Measurements from ENCODE around the gene LRRTM4. TPM values are rescaled to one million over a fixed set of nuclear protein-coding genes. Genes with fewer than 3 reads are reported as not detected.

The LRRTM4 gene
- total RNA-seq, 2 donors from 2014 or later = not detected

- Mint-ChIP-seq H3K27me3 (no peaks in the 10 kb centered on the region), H3K4me1 (no peaks in the 10 kb centered on the region), H3K27ac (no peak overlapping the region), H3K36me3 (ENCODE audit: low read depth) (no peaks in the 10 kb centered on the region), H3K4me3 (no peak overlapping the region)
- DNase-seq (no peak), ATAC-seq (no peak)
- H3K9me3 ChIP-seq (ENCODE audit: control insufficient read depth, low read length, poor library complexity, severe bottlenecking) = no peaks in the 10 kb centered on the region
These were observed 79.1 kb downstream of the LRRTM4 start for GRCh38 chr2:77443076-77443475.

DNA sequence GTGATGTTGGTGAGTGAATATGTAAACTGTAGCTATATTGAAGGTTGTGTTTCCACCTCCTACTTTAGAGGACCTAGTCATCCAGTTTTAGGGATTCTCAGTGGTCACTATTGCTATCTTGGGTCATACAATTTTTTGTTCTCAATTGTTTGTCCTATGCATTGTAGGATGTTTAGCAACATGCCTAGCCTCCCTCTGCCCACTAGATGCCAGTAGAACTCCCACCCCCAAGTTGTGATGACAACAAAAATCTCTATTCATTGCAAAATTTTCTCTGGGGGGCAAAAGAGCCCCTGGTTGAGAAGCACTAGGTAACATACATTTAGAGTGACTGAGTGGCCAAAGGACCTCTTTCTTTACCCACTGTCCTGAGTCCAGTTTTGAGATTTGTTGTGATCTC, 87.3 kb downstream of the LRRTM4 start:
- DNase-seq = no peak
- Mint-ChIP-seq H3K36me3 (ENCODE audit: low read depth) (no peaks in the 10 kb centered on the region), H3K27me3 (no peaks in the 10 kb centered on the region), H3K27ac (no peak overlapping the region), H3K4me3 (no peak overlapping the region), H3K4me1 (no peaks in the 10 kb centered on the region)
- H3K9me3 ChIP-seq (ENCODE audit: control insufficient read depth, low read length, poor library complexity, severe bottlenecking) = no peaks in the 10 kb centered on the region
- no peak for ATAC-seq

DNA sequence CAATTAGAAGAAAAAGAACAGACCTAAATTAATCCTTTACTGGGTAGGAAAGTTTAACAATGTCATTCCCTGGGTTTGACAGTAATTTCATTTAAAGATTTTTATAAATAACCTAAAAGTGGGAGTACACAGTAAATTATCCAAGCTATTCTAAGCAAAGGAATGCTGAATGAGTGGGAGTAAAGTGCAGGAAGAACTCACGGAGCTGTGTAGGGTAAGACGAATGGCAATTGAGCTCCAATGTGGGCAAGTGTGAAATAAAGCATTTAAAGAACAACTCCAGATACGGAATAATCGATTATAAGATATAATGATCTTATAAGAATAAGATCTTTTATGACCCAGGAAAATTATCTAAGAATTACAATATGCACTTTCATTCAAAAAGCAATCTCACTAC, 93.2 kb downstream of the LRRTM4 start:
- no peak for ATAC-seq
- H3K4me3 Mint-ChIP-seq = no peak overlapping the region
- H3K27me3 Mint-ChIP-seq = no peaks in the 10 kb centered on the region

DNA sequence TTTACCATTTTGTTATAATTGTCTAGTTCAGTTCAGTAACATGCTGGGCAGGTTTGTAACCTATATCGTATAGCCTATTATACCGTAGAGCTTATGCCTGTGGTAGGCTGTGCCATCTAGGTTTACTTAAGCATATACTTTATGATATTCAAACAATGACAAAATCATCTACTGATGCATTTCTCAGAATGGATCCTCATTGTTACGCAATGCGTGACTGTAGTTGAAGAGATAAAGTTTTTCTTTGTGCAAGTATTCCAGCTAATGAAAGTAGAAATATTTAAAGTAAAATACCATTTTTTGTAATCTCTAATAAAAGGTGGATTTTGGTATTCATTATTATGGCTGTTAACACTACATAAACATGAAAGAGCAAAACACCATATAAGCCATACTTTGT, 100.2 kb downstream of the LRRTM4 start:
- no peaks in the 10 kb centered on the region for H3K36me3 Mint-ChIP-seq (ENCODE audit: low read depth)
- no peaks in the 10 kb centered on the region for H3K9me3 ChIP-seq (ENCODE audit: control insufficient read depth, low read length, poor library complexity, severe bottlenecking)
- H3K4me1 Mint-ChIP-seq = no peaks in the 10 kb centered on the region
- ATAC-seq = no peak
- no peak for DNase-seq
- H3K27me3 Mint-ChIP-seq = no peaks in the 10 kb centered on the region
- no peak overlapping the region for H3K4me3 Mint-ChIP-seq
- H3K27ac Mint-ChIP-seq = no peak overlapping the region

More for the DNA sequence above, 93.2 kb downstream of the LRRTM4 start:
- no peaks in the 10 kb centered on the region for H3K9me3 ChIP-seq (ENCODE audit: control insufficient read depth, low read length, poor library complexity, severe bottlenecking)
- H3K36me3 Mint-ChIP-seq (ENCODE audit: low read depth) = no peaks in the 10 kb centered on the region
- DNase-seq = no peak
- H3K4me1 Mint-ChIP-seq = no peaks in the 10 kb centered on the region
- no peak overlapping the region for H3K27ac Mint-ChIP-seq

GRCh38 chr2:77418537-77418936, 103.6 kb downstream of the LRRTM4 start:
- DNase-seq (no peak), ATAC-seq (no peak)
- Mint-ChIP-seq H3K4me3 (no peak overlapping the region), H3K27me3 (no peaks in the 10 kb centered on the region), H3K4me1 (no peaks in the 10 kb centered on the region), H3K36me3 (ENCODE audit: low read depth) (no peaks in the 10 kb centered on the region), H3K27ac (no peak overlapping the region)
- H3K9me3 ChIP-seq (ENCODE audit: control insufficient read depth, low read length, poor library complexity, severe bottlenecking) = no peaks in the 10 kb centered on the region

GRCh38 chr2:77404189-77404588, 118.0 kb downstream of the LRRTM4 start:
- Mint-ChIP-seq H3K4me1 (no peaks in the 10 kb centered on the region), H3K27ac (no peak overlapping the region), H3K36me3 (ENCODE audit: low read depth) (no peaks in the 10 kb centered on the region), H3K27me3 (no peaks in the 10 kb centered on the region), H3K4me3 (no peak overlapping the region)
- DNase-seq (no peak), ATAC-seq (no peak)
- no peaks in the 10 kb centered on the region for H3K9me3 ChIP-seq (ENCODE audit: control insufficient read depth, low read length, poor library complexity, severe bottlenecking)

GRCh38 chr2:77398970-77399600, 123.1 kb downstream of the LRRTM4 start:
- ATAC-seq (no peak), DNase-seq (no peak)
- H3K9me3 ChIP-seq (ENCODE audit: control insufficient read depth, low read length, poor library complexity, severe bottlenecking) = no peaks in the 10 kb centered on the region
- Mint-ChIP-seq H3K27me3 (no peaks in the 10 kb centered on the region), H3K27ac (no peak overlapping the region), H3K4me1 (no peaks in the 10 kb centered on the region), H3K36me3 (ENCODE audit: low read depth) (no peaks in the 10 kb centered on the region), H3K4me3 (no peak overlapping the region)

DNA sequence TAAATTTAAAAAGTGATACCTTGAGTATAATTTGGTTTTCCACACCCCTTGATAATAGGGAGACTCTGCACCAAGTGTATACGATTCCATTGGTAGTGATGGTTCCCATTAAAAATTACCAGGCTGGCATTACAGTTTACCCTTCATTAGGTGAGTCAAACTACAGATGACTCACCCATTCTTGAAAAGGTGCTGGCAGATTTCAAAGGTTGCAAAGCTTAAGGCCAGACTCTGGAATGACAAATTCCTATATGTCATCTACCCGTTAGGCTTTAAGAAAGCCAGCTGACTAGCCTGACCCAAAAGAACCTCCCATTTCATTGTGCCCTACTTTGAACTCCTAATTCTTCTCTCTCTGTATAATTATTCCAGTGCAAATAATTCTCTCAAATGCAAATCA, 124.4 kb downstream of the LRRTM4 start:
- Mint-ChIP-seq H3K4me1 (no peaks in the 10 kb centered on the region), H3K4me3 (no peak overlapping the region), H3K27me3 (no peaks in the 10 kb centered on the region), H3K27ac (no peak overlapping the region), H3K36me3 (ENCODE audit: low read depth) (no peaks in the 10 kb centered on the region)
- ATAC-seq (no peak), DNase-seq (no peak)
- H3K9me3 ChIP-seq (ENCODE audit: control insufficient read depth, low read length, poor library complexity, severe bottlenecking) = no peaks in the 10 kb centered on the region

DNA sequence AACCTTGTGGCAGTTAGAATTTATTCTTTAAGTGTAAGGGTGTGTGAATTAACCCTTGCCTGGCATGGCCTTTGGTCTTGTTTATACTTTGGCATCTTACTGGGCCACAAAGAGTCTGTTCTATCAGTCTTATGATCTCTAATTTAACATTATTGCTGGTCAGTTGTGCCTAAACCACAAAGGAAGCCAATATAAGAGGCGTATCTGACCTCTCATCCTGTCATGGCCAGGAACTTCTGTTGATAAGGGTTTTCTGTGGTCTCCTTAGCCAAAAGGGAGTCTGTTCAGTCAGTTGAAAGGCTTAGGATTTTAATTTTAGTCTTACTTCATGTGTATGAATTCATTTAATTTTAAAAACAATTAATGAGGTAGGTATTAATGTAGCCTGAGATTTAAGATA, 127.2 kb downstream of the LRRTM4 start:
- no peaks in the 10 kb centered on the region for H3K27me3 Mint-ChIP-seq
- DNase-seq = no peak
- no peak for ATAC-seq
- H3K27ac Mint-ChIP-seq = no peak overlapping the region
- no peaks in the 10 kb centered on the region for H3K36me3 Mint-ChIP-seq (ENCODE audit: low read depth)
- H3K4me1 Mint-ChIP-seq = no peaks in the 10 kb centered on the region
- H3K9me3 ChIP-seq (ENCODE audit: control insufficient read depth, low read length, poor library complexity, severe bottlenecking) = no peaks in the 10 kb centered on the region
- no peak overlapping the region for H3K4me3 Mint-ChIP-seq

- Mint-ChIP-seq H3K4me3 (no peak overlapping the region), H3K36me3 (ENCODE audit: low read depth) (no peaks in the 10 kb centered on the region), H3K27ac (no peak overlapping the region), H3K27me3 (no peaks in the 10 kb centered on the region), H3K4me1 (no peaks in the 10 kb centered on the region)
- ATAC-seq (no peak), DNase-seq (no peak)
- peaks cover 2% of the 10 kb centered on the region for H3K9me3 ChIP-seq (ENCODE audit: control insufficient read depth, low read length, poor library complexity, severe bottlenecking)
These were observed 131.1 kb downstream of the LRRTM4 start for GRCh38 chr2:77391119-77391518.

GRCh38 chr2:77387324-77387723, 134.9 kb downstream of the LRRTM4 start:
- H3K27ac Mint-ChIP-seq = no peak overlapping the region
- H3K27me3 Mint-ChIP-seq = no peaks in the 10 kb centered on the region
- H3K4me3 Mint-ChIP-seq = no peak overlapping the region
- DNase-seq = no peak
- no peaks in the 10 kb centered on the region for H3K4me1 Mint-ChIP-seq
- ATAC-seq = no peak
- no peaks in the 10 kb centered on the region for H3K36me3 Mint-ChIP-seq (ENCODE audit: low read depth)
- peaks cover 2% of the 10 kb centered on the region for H3K9me3 ChIP-seq (ENCODE audit: control insufficient read depth, low read length, poor library complexity, severe bottlenecking)

GRCh38 chr2:77372636-77373035, 149.5 kb downstream of the LRRTM4 start:
- H3K36me3 Mint-ChIP-seq (ENCODE audit: low read depth) = no peaks in the 10 kb centered on the region
- no peak overlapping the region for H3K27ac Mint-ChIP-seq
- H3K9me3 ChIP-seq (ENCODE audit: control insufficient read depth, low read length, poor library complexity, severe bottlenecking) = no peaks in the 10 kb centered on the region
- H3K27me3 Mint-ChIP-seq = no peaks in the 10 kb centered on the region
- no peak overlapping the region for H3K4me3 Mint-ChIP-seq
- DNase-seq (no peak), ATAC-seq (no peak)
- H3K4me1 Mint-ChIP-seq = no peaks in the 10 kb centered on the region

GRCh38 chr2:77370511-77370910, 151.7 kb downstream of the LRRTM4 start:
- H3K9me3 ChIP-seq (ENCODE audit: control insufficient read depth, low read length, poor library complexity, severe bottlenecking) = peaks cover 3% of the 10 kb centered on the region
- Mint-ChIP-seq H3K4me1 (no peaks in the 10 kb centered on the region), H3K36me3 (ENCODE audit: low read depth) (no peaks in the 10 kb centered on the region), H3K27ac (no peak overlapping the region), H3K4me3 (no peak overlapping the region), H3K27me3 (no peaks in the 10 kb centered on the region)
- DNase-seq (no peak), ATAC-seq (no peak)

DNA sequence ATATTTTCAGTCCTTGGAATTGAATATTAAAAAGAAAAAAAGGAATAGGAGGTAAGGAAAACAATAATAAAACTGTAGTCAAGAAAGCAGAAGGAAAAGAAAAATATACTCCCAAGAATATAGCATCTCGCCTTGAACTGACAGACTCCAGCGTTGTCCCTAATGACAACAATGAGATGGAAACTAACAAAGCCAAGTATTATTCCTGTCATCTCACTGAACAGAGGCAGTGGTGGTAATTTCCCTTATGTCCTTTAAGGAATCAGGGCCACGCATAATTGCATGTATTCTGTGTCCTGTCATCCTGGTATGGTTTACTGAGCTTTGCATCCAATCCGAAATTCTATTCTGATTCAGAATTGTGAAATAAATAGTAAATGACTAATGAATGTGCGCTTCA, 158.9 kb downstream of the LRRTM4 start:
- no peaks in the 10 kb centered on the region for H3K4me1 Mint-ChIP-seq
- no peaks in the 10 kb centered on the region for H3K36me3 Mint-ChIP-seq (ENCODE audit: low read depth)
- H3K27me3 Mint-ChIP-seq = no peaks in the 10 kb centered on the region
- H3K9me3 ChIP-seq (ENCODE audit: control insufficient read depth, low read length, poor library complexity, severe bottlenecking) = peaks cover 3% of the 10 kb centered on the region
- H3K4me3 Mint-ChIP-seq = no peak overlapping the region
- DNase-seq = no peak
- ATAC-seq = no peak
- no peak overlapping the region for H3K27ac Mint-ChIP-seq

All from T-helper 17 cell (primary cell).